HCT116 (cell line): Measurements from ENCODE around the gene TP53TG5. TPM values are rescaled to one million over a fixed set of nuclear protein-coding genes. Genes with fewer than 3 reads are reported as not detected.

Source experiments
- ATAC-seq: fragments of 200-7000 bp; cut with Tn5 transposase; 2 replicates; pipeline ENCODE4 v1.9.1; 2020; ENCODE audit warnings: mild to moderate bottlenecking, moderate library complexity
- BruUV-seq: library from RNA; stranded (reverse); fragments of 400-500 nt; replicated peaks from 2 replicates; lab custom pipeline; 2021; lab: Mats Ljungman, UMichigan
- CTCF ChIA-PET: fragments of 300-600 bp; sonication (Branson Sonifier 250); formaldehyde crosslinking; loops from one replicate; lab custom pipeline; 2021; ENCODE audit warnings: antibody characterized with exemption; lab: Charles Lee
- POLR2A ChIA-PET: fragments of 300-600, 350-600 bp; sonication (Branson Sonifier 250); formaldehyde crosslinking; loops from one replicate; lab custom pipeline; 2021; ENCODE audit warnings: antibody characterized with exemption; lab: Charles Lee
- RAD21 ChIA-PET, 2 experiments: fragments of 300-600 bp; sonication (Branson Sonifier 250); formaldehyde crosslinking; loops; one replicate each; lab custom pipeline; 2023; ENCODE audit warnings: low total read pairs in 2 of 2; ENCODE audit not compliant: uncharacterized antibody in 2 of 2, unreplicated experiment in 2 of 2, low non-redundant PET in 1 of 2; lab: Charles Lee
- DNase-seq: peaks from one replicate; pipeline ENCODE4 v3.0.0-alpha.2; 2010; ENCODE audit warnings: low read depth, low spot score
- H2AFZ ChIP-seq: fragments of 200-600 bp; shearing (Covaris generic), sonication (generic); 2 replicates; pipeline ENCODE4 v1.6.1; 2017; ENCODE audit warnings: low read depth, mixed run types, mixed read lengths, antibody characterized with exemption, low read length; ENCODE audit not compliant: poor library complexity, severe bottlenecking
- H3K27ac ChIP-seq: 2 replicates; pipeline ENCODE4 v1.5.1; 2012; ENCODE audit warnings: low read depth, low read length
- H3K27me3 ChIP-seq: fragments of 200-600 bp; sonication (generic); 2 replicates; pipeline ENCODE4 v1.6.1; 2016; ENCODE audit warnings: mixed run types, low read length, mixed read lengths; ENCODE audit not compliant: insufficient read depth
- H3K36me3 ChIP-seq, 2 experiments: fragments of 200-500 bp in 1 of 2; fragments of 200-600 bp in 1 of 2; sonication (Bioruptor generic) in 1 of 2; sonication (generic) in 1 of 2; 2 replicates each; pipeline versions ENCODE4 v1.5.1 to v1.6.1; 2014 to 2016; ENCODE audit warnings: low read length in 2 of 2, inconsistent platforms in 1 of 2, mixed read lengths in 1 of 2, mixed run types in 1 of 2; ENCODE audit not compliant: insufficient read depth in 2 of 2, control insufficient read depth in 1 of 2
- H3K4me1 ChIP-seq, 2 experiments: fragments of 200-600 bp in 1 of 2; sonication (generic) in 1 of 2; 2 replicates each; pipeline versions ENCODE4 v1.5.1 to v1.6.1; 2012 to 2017; ENCODE audit warnings: low read length in 2 of 2, inconsistent platforms in 1 of 2, mild to moderate bottlenecking in 1 of 2, mixed read lengths in 1 of 2, mixed run types in 1 of 2, moderate library complexity in 1 of 2; ENCODE audit not compliant: insufficient read depth in 2 of 2, control insufficient read depth in 1 of 2
- H3K4me2 ChIP-seq: fragments of 200-600 bp; sonication (generic); 2 replicates; pipeline ENCODE4 v1.6.1; 2017; ENCODE audit warnings: mixed run types, low read length, mixed read lengths
- H3K4me3 ChIP-seq, 2 experiments: fragments of 200-600 bp in 1 of 2; sonication (generic) in 1 of 2; replicated peaks in 1 of 2; 2 replicates each; pipeline ENCODE4 v1.5.1; 2011 to 2016; ENCODE audit warnings: low read length in 2 of 2, control low read depth in 1 of 2, low read depth in 1 of 2, mild to moderate bottlenecking in 1 of 2, mixed read lengths in 1 of 2, mixed run types in 1 of 2
- H3K79me2 ChIP-seq: fragments of 200-600 bp; sonication (generic); 2 replicates; pipeline ENCODE4 v1.6.1; 2017; ENCODE audit warnings: mild to moderate bottlenecking, mixed run types, low read length, moderate library complexity, mixed read lengths; ENCODE audit not compliant: insufficient read depth
- H3K9ac ChIP-seq: fragments of 200-600 bp; sonication (generic); 2 replicates; pipeline ENCODE4 v1.6.1; 2016; ENCODE audit warnings: low read length, mixed read lengths
- H3K9me2 ChIP-seq: fragments of 200-600 bp; sonication (generic), shearing (Covaris generic); 2 replicates; pipeline ENCODE4 v1.6.1; 2017; ENCODE audit warnings: mixed run types, mild to moderate bottlenecking, moderate library complexity; ENCODE audit not compliant: insufficient read depth
- H3K9me3 ChIP-seq, 2 experiments: fragments of 200-500 bp in 1 of 2; fragments of 200-600 bp in 1 of 2; sonication (Bioruptor generic) in 1 of 2; sonication (generic) in 1 of 2; 2 replicates each; pipeline ENCODE4 v1.6.1; 2014 to 2017; ENCODE audit warnings: low read length in 2 of 2, mixed read lengths in 2 of 2, inconsistent platforms in 1 of 2, low read depth in 1 of 2, mild to moderate bottlenecking in 1 of 2, mixed run types in 1 of 2, moderate library complexity in 1 of 2; ENCODE audit not compliant: control insufficient read depth in 1 of 2, insufficient read depth in 1 of 2
- H4K20me1 ChIP-seq: fragments of 200-600 bp; sonication (generic), shearing (Covaris generic); 2 replicates; pipeline ENCODE4 v1.6.1; 2017; ENCODE audit warnings: mixed run types, mild to moderate bottlenecking, moderate library complexity; ENCODE audit not compliant: insufficient read depth
- ATF3 ChIP-seq: IDR thresholded peaks from 2 replicates; pipeline ENCODE4 v1.6.1; 2012
- CBX3 ChIP-seq: IDR thresholded peaks from 2 replicates; pipeline ENCODE4 v1.6.1; 2012; ENCODE audit warnings: low read depth
- CEBPB ChIP-seq: IDR thresholded peaks from 2 replicates; pipeline ENCODE4 v1.6.1; 2012; ENCODE audit warnings: low read depth
- CTCF ChIP-seq, 3 experiments: fragments of 200-600 bp in 1 of 3; sonication (generic) in 1 of 3; IDR thresholded peaks in 2 of 3; conservative IDR thresholded peaks in 1 of 3; 2 replicates each; pipeline ENCODE4 v1.5.1; 2012 to 2017; ENCODE audit warnings: low read depth in 2 of 3, low read length in 2 of 3, antibody characterized with exemption in 1 of 3, borderline replicate concordance in 1 of 3, control low read depth in 1 of 3, mild to moderate bottlenecking in 1 of 3, mixed read lengths in 1 of 3, mixed run types in 1 of 3, moderate library complexity in 1 of 3; ENCODE audit not compliant: insufficient read depth in 1 of 3
- EGR1 ChIP-seq: IDR thresholded peaks from 2 replicates; pipeline ENCODE4 v1.6.1; 2012; ENCODE audit warnings: low read depth
- ELF1 ChIP-seq: IDR thresholded peaks from 2 replicates; pipeline ENCODE4 v1.6.1; 2012; ENCODE audit warnings: low read depth, borderline replicate concordance
- FOSL1 ChIP-seq: IDR thresholded peaks from 2 replicates; pipeline ENCODE4 v1.6.1; 2012; ENCODE audit warnings: low read depth
- JUND ChIP-seq: IDR thresholded peaks from 2 replicates; pipeline ENCODE4 v1.6.1; 2012
- MAX ChIP-seq: IDR thresholded peaks from 2 replicates; pipeline ENCODE4 v1.6.1; 2012
- POLR2A ChIP-seq: IDR thresholded peaks from 2 replicates; pipeline ENCODE4 v1.7.0; 2011; ENCODE audit warnings: borderline replicate concordance; ENCODE audit not compliant: insufficient read depth, insufficient read length; ENCODE audit errors: extremely low read depth
- POLR2AphosphoS5 ChIP-seq: IDR thresholded peaks from 2 replicates; pipeline ENCODE4 v1.6.1; 2011; ENCODE audit warnings: mild to moderate bottlenecking, low read depth, low read length, moderate library complexity
- RAD21 ChIP-seq: IDR thresholded peaks from 2 replicates; pipeline ENCODE4 v1.6.1; 2012; ENCODE audit warnings: low read depth, mild to moderate bottlenecking
- REST ChIP-seq: IDR thresholded peaks from 2 replicates; pipeline ENCODE4 v1.6.1; 2012; ENCODE audit warnings: low read depth
- SIN3A ChIP-seq: IDR thresholded peaks from 2 replicates; pipeline ENCODE4 v1.6.1; 2012; ENCODE audit warnings: low read depth
- SP1 ChIP-seq: IDR thresholded peaks from 2 replicates; pipeline ENCODE4 v1.6.1; 2012; ENCODE audit warnings: low read depth
- SRF ChIP-seq: IDR thresholded peaks from 2 replicates; pipeline ENCODE4 v1.6.1; 2012; ENCODE audit warnings: low read depth
- TCF7L2 ChIP-seq: IDR thresholded peaks from 2 replicates; pipeline ENCODE4 v1.7.0; 2011; ENCODE audit warnings: borderline replicate concordance, inconsistent platforms; ENCODE audit not compliant: insufficient read depth, insufficient read length; ENCODE audit errors: extremely low read depth
- YY1 ChIP-seq: IDR thresholded peaks from 2 replicates; pipeline ENCODE4 v1.6.1; 2011; ENCODE audit warnings: low read length, low read depth, moderate library complexity, mild to moderate bottlenecking; ENCODE audit not compliant: insufficient replicate concordance; ENCODE audit errors: extremely low read depth
- ZBTB33 ChIP-seq: IDR thresholded peaks from 2 replicates; pipeline ENCODE4 v1.6.1; 2011; ENCODE audit warnings: mild to moderate bottlenecking, low read length, moderate library complexity; ENCODE audit not compliant: insufficient replicate concordance; ENCODE audit errors: extremely low read depth
- ZFX ChIP-seq: fragments of 450-650 bp; IDR thresholded peaks from 2 replicates; pipeline ENCODE4 v1.6.1; 2017
- intact Hi-C: fragments of 100-400 bp; cut with micrococcal nuclease; formaldehyde crosslinking; loops from 2 replicates; pipeline ENCODE4 v1.10.0; 2022
- total RNA-seq: library from RNA; stranded (reverse); gene quantifications from one replicate; pipeline ENCODE4 v1.2.1, GENCODE V29; 2021; ENCODE audit not compliant: unreplicated experiment

TP53TG5 gene
- total RNA-seq, 1 experiment from 2014 or later, result 0.76 TPM

GRCh38 chr20:45341579-45341938 is 36.6 kb downstream of the TP53TG5 start:
- peaks cover 0 to 13% of the 10 kb centered on the region in 2 experiments; a peak in 1 of 4 replicates for H3K36me3 ChIP-seq
- no peaks in the 10 kb centered on the region for H3K9me2 ChIP-seq
- H4K20me1 ChIP-seq, result no peaks in the 10 kb centered on the region
- ChIA-PET POLR2A (interaction anchor here (0.6 to 2.1 kb wide), 5 partner anchors 9 to 21 kb away, joined by 4 to 7 read pairs (median 4); partner anchors contain the start of gene SYS1), RAD21 (no interaction called here), CTCF (interaction anchor here (1.0 kb wide), 1 partner anchor 32 kb away, joined by 3 read pairs; no protein-coding TSS in a partner anchor)
- no peaks in the 10 kb centered on the region for H3K27me3 ChIP-seq
- H2AFZ ChIP-seq, result no peak overlapping the region
- H3K9me3 ChIP-seq, result no peaks in the 10 kb centered on the region
- ATAC-seq (no peak), DNase-seq (no peak)
- H3K4me2 ChIP-seq, result peak overlapping the region; percentile 91
- H3K4me3 ChIP-seq, result peak overlapping the region; percentile 4 to 82; a peak in 1 of 4 replicates
- peaks cover 97 to 100% of the 10 kb centered on the region in 2 experiments for H3K4me1 ChIP-seq
- BruUV-seq, result no TSS peak
- TF ChIP-seq SIN3A (no peak), RAD21 (no peak), ZBTB33 (no peak), ELF1 (no peak), CTCF (IDR thresholded peaks at IDR 0.05 in 2 of 3, conservative IDR thresholded peaks at IDR 0.05 in 1 of 3; ENCODE audit: borderline replicate concordance in 1 of 3, insufficient read depth in 1 of 3, low read depth in 2 of 3, low read length in 2 of 3) (no peak), FOSL1 (no peak), ZFX (no peak), SRF (no peak), REST (no peak), YY1 (no peak), ATF3 (no peak), CEBPB (no peak), SP1 (no peak), EGR1 (no peak), JUND (no peak), TCF7L2 (no peak), CBX3 (no peak), POLR2A (no peak), MAX (no peak), POLR2AphosphoS5 (no peak)
- intact Hi-C loops, result no loop called here
- peak overlapping the region; percentile 82 for H3K27ac ChIP-seq
- H3K79me2 ChIP-seq, result peaks cover 100% of the 10 kb centered on the region
- H3K9ac ChIP-seq, result peak overlapping the region; percentile 80
